ENCODE data around the gene CCDC192. TPM values are rescaled to one million over a fixed set of nuclear protein-coding genes. Genes with fewer than 3 reads are reported as not detected.

CCDC192 gene
- total RNA-seq, 4 donors from 2014 or later, result 0.35 to 1.3 TPM; not detected in 2

DNA sequence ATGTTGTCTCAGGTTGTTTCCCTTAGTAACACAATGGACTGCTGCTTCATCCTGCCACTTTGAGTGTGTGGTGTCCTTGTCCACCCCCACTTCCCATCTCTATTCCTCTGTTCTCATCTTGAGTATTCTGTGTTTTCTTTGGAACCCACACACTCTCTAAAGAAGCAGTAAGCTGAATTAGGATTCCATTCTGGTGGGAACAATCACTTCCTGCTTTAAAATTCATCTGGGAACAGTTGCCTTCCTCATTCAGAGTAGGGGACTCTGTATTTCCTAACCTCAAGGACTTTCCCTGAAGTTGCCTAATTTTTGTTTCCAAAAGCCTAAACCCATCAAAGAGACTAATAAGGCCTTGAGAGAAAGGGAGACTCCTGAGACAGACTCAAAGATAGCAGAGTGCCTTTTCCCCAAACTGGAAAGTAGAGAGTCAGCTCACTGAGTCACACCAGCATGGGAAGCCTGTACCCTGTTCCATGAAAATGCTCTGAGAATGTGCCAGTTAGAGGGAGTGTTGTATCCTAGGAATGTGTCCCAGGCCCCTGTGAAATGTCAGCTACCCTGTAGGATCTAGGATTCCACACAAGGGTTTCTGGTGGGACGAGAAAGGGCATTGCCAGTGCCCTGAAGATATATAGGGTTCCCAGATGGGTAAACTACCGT is 63.6 kb downstream of the CCDC192 start:
- intact Hi-C loops (cut with DNase I; ENCODE audit: low total_unique reads), result no loop called here

DNA sequence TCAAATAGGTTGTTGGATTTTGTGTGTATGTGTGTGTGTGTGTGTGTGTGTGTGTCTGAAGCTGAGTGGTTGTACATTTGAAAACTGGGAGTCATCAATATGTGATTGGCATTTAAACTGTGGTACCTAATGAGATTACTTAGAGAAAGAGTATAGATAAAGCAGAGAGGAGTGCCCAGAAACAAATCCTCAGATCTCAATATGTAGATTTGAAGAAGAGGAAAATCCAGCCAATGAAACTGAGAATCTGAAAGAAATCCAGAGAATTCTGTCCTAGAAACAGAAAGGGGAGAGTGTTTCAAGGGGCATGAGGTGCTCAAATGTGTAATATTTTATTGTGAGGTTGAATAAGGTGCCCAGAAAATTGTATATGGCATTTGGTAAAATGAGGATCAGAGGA is 66.2 kb downstream of the CCDC192 start:
- H3K36me3 ChIP-seq, result no peaks in the 10 kb centered on the region
- H3K4me3 ChIP-seq, result no peak overlapping the region
- no peaks in the 10 kb centered on the region for H3K9me3 ChIP-seq
- no peak overlapping the region for H3K27ac ChIP-seq
- H3K4me1 ChIP-seq, result no peaks in the 10 kb centered on the region
- no peaks in the 10 kb centered on the region for H3K27me3 ChIP-seq
- no peak for DNase-seq
- intact Hi-C loops (cut with DNase I; ENCODE audit: low total_unique reads), result no loop called here
- TF ChIP-seq, protein P1, sequence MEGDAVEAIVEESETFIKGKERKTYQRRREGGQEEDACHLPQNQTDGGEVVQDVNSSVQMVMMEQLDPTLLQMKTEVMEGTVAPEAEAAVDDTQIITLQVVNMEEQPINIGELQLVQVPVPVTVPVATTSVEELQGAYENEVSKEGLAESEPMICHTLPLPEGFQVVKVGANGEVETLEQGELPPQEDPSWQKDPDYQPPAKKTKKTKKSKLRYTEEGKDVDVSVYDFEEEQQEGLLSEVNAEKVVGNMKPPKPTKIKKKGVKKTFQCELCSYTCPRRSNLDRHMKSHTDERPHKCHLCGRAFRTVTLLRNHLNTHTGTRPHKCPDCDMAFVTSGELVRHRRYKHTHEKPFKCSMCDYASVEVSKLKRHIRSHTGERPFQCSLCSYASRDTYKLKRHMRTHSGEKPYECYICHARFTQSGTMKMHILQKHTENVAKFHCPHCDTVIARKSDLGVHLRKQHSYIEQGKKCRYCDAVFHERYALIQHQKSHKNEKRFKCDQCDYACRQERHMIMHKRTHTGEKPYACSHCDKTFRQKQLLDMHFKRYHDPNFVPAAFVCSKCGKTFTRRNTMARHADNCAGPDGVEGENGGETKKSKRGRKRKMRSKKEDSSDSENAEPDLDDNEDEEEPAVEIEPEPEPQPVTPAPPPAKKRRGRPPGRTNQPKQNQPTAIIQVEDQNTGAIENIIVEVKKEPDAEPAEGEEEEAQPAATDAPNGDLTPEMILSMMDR (IDR thresholded peaks at IDR 0.05), result no peak
- no peak for TF ChIP-seq POLR2A (IDR thresholded peaks at IDR 0.05)

More for the DNA sequence above, 63.6 kb downstream of the CCDC192 start:
- Histone ChIP-seq H3K27me3 (no peaks in the 10 kb centered on the region), H3K4me3 (no peak overlapping the region), H3K36me3 (no peaks in the 10 kb centered on the region), H3K27ac (no peak overlapping the region), H3K9me3 (no peaks in the 10 kb centered on the region), H3K4me1 (no peaks in the 10 kb centered on the region)
- TF ChIP-seq, protein P1 (IDR thresholded peaks at IDR 0.05), result no peak
- TF ChIP-seq POLR2A (IDR thresholded peaks at IDR 0.05), result no peak
- no peak for DNase-seq

DNA sequence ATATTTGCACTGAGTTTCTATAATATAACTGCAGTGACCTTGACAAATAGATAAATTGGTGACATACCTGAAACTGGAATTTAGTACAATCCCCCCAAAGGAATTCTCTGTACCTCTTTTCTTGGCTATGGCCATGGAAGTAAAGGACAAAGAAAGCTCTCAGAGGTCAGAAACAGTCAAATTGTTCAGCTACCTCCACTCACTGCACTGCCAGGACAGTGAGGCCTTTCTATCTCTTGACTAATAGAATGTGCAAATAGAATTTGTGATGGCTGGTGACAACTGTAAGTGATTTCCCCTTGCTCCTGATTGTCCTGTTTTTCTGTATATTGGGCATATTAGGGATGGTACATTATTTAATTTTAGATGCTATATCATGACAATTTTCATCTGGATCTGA is 67.1 kb downstream of the CCDC192 start:
- TF ChIP-seq POLR2A (IDR thresholded peaks at IDR 0.05), result no peak
- TF ChIP-seq, protein P1 (IDR thresholded peaks at IDR 0.05), result no peak
- H3K27ac ChIP-seq, result no peak overlapping the region
- H3K9me3 ChIP-seq, result no peaks in the 10 kb centered on the region
- no peak for DNase-seq
- H3K4me3 ChIP-seq, result no peak overlapping the region
- intact Hi-C loops (cut with DNase I; ENCODE audit: low total_unique reads), result no loop called here
- H3K36me3 ChIP-seq, result no peaks in the 10 kb centered on the region
- H3K4me1 ChIP-seq, result no peaks in the 10 kb centered on the region
- no peaks in the 10 kb centered on the region for H3K27me3 ChIP-seq

DNA sequence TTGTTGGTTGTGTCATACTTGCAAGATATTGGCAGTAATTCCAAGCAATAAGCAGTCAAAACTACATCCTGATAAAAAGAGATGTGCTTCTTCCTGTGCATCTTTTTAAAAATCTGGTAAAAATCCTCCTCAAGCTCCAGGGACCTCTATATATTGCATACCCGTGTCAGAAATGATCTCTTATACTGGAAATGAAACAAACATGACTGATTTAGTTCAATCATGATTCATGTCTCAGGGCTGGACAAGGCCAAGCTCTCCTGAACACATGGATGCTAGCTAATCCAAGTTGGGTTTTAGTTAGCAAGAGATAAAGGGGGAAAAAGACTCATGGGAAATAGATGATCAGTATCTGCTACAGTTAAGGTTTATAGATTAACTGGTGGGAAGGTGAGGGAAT is 69.3 kb downstream of the CCDC192 start:
- no peak overlapping the region for H3K4me3 ChIP-seq
- H3K36me3 ChIP-seq, result no peaks in the 10 kb centered on the region
- no peak for DNase-seq
- H3K27me3 ChIP-seq, result no peaks in the 10 kb centered on the region
- no peak overlapping the region for H3K27ac ChIP-seq
- no peak for TF ChIP-seq POLR2A (IDR thresholded peaks at IDR 0.05)
- TF ChIP-seq, protein P1 (IDR thresholded peaks at IDR 0.05), result no peak
- no peaks in the 10 kb centered on the region for H3K4me1 ChIP-seq
- intact Hi-C loops (cut with DNase I; ENCODE audit: low total_unique reads), result no loop called here
- no peaks in the 10 kb centered on the region for H3K9me3 ChIP-seq

DNA sequence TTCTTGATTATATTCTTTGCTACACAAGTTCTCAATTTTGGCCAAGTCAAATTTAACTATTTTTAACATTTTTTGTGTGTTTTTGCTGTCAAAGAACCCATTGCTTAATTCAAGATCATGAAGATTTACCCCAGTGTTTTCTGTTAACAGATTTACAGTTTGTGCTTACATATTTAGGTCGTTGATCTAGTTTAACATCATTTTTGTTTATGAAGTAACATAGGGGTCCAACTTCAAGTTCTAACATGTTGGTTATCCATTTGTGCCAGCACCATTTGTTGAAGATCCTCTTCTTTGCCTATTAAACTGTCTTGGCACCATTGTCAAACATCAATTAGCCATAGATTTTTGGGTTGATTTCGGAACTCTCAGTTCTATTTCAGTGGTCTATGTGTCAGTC is 71.0 kb downstream of the CCDC192 start:
- DNase-seq, result no peak
- no peaks in the 10 kb centered on the region for H3K4me1 ChIP-seq
- H3K27ac ChIP-seq, result no peak overlapping the region
- intact Hi-C loops (cut with DNase I; ENCODE audit: low total_unique reads), result no loop called here
- H3K9me3 ChIP-seq, result no peaks in the 10 kb centered on the region
- TF ChIP-seq, protein P1 (IDR thresholded peaks at IDR 0.05), result no peak
- no peak for TF ChIP-seq POLR2A (IDR thresholded peaks at IDR 0.05)
- H3K4me3 ChIP-seq, result no peak overlapping the region
- no peaks in the 10 kb centered on the region for H3K27me3 ChIP-seq
- no peaks in the 10 kb centered on the region for H3K36me3 ChIP-seq
